Astrocyte (in vitro differentiated cells and primary cell): ENCODE results near the gene PDSS2. TPM values are rescaled to one million over a fixed set of nuclear protein-coding genes. Genes with fewer than 3 reads are reported as not detected.

Experiments
- DNase-seq: peaks from one replicate; pipeline ENCODE4 v3.0.0-alpha.2; 2010; ENCODE audit warnings: low read depth
- FAIRE-seq: peaks from 2 replicates; lab custom pipeline; 2011; peaks lifted over from hg19 to GRCh38; lab: Jason Lieb, UNC
- H2AFZ ChIP-seq: 2 replicates; pipeline ENCODE4 v1.6.0; 2012; ENCODE audit warnings: low read depth, low read length, inconsistent platforms
- H3K27ac ChIP-seq: 2 replicates; pipeline ENCODE4 v1.5.1; 2011; ENCODE audit warnings: low read depth, low read length, inconsistent platforms
- H3K27me3 ChIP-seq: 2 replicates; pipeline ENCODE4 v1.6.0; 2011; ENCODE audit warnings: low read length, inconsistent platforms; ENCODE audit not compliant: insufficient read depth
- H3K36me3 ChIP-seq: 2 replicates; pipeline ENCODE4 v1.5.1; 2011; ENCODE audit warnings: low read length, inconsistent platforms; ENCODE audit not compliant: insufficient read depth
- H3K4me1 ChIP-seq: 2 replicates; pipeline ENCODE4 v1.5.1; 2011; ENCODE audit warnings: low read length, inconsistent platforms; ENCODE audit not compliant: insufficient read depth
- H3K4me2 ChIP-seq: 2 replicates; pipeline ENCODE4 v1.6.0; 2012; ENCODE audit warnings: low read length, inconsistent platforms
- H3K4me3 ChIP-seq: 2 replicates; pipeline ENCODE4 v1.5.1; 2011; ENCODE audit warnings: low read depth, mild to moderate bottlenecking, low read length, inconsistent platforms; ENCODE audit not compliant: insufficient read depth
- H3K79me2 ChIP-seq: 2 replicates; pipeline ENCODE4 v1.6.0; 2012; ENCODE audit warnings: mild to moderate bottlenecking, low read length, inconsistent platforms; ENCODE audit not compliant: insufficient read depth
- H3K9ac ChIP-seq: 2 replicates; pipeline ENCODE4 v1.6.0; 2012; ENCODE audit warnings: mild to moderate bottlenecking, low read length, inconsistent platforms
- H3K9me3 ChIP-seq: 2 replicates; pipeline ENCODE4 v1.5.1; 2012; ENCODE audit warnings: low read depth, mild to moderate bottlenecking, low read length, inconsistent platforms; ENCODE audit not compliant: insufficient read depth
- H4K20me1 ChIP-seq: 2 replicates; pipeline ENCODE4 v1.6.0; 2012; ENCODE audit warnings: low read length, inconsistent platforms; ENCODE audit not compliant: insufficient read depth
- H3K27ac Mint-ChIP-seq: one replicate; pipeline ENCODE4 v1.8.0; 2021; ENCODE audit warnings: mild to moderate bottlenecking, mixed read lengths; ENCODE audit not compliant: unreplicated experiment
- H3K27me3 Mint-ChIP-seq: one replicate; pipeline ENCODE4 v1.8.0; 2021; ENCODE audit warnings: low read depth, mixed read lengths; ENCODE audit not compliant: unreplicated experiment
- H3K36me3 Mint-ChIP-seq: one replicate; pipeline ENCODE4 v1.8.0; 2021; ENCODE audit warnings: low read depth, mixed read lengths; ENCODE audit not compliant: unreplicated experiment
- H3K4me1 Mint-ChIP-seq: one replicate; pipeline ENCODE4 v1.8.0; 2021; ENCODE audit warnings: low read depth, mixed read lengths; ENCODE audit not compliant: unreplicated experiment
- H3K4me3 Mint-ChIP-seq: one replicate; pipeline ENCODE4 v1.8.0; 2021; ENCODE audit warnings: mild to moderate bottlenecking, moderate library complexity, mixed read lengths; ENCODE audit not compliant: unreplicated experiment
- H3K9me3 Mint-ChIP-seq: one replicate; pipeline ENCODE4 v1.8.0; 2021; ENCODE audit warnings: mild to moderate bottlenecking, mixed read lengths; ENCODE audit not compliant: unreplicated experiment
- CTCF ChIP-seq: IDR thresholded peaks from 2 replicates; pipeline ENCODE4 v1.5.1; 2011; ENCODE audit warnings: low read depth, mild to moderate bottlenecking, inconsistent platforms, low read length, moderate library complexity; ENCODE audit not compliant: insufficient read depth
- EZH2 ChIP-seq: IDR thresholded peaks from 2 replicates; pipeline ENCODE4 v1.6.1; 2012; ENCODE audit warnings: mild to moderate bottlenecking, low read length, inconsistent platforms; ENCODE audit not compliant: insufficient read depth
- total RNA-seq: library from RNA; stranded (reverse); gene quantifications from 2 replicates; pipeline ENCODE4 v1.2.1, GENCODE V29; 2021

PDSS2 gene
- total RNA-seq, 1 donor from 2014 or later: 7.7 TPM

GRCh38 chr6:107123501-107123900, 335.9 kb downstream of the PDSS2 start:
- Histone ChIP-seq H3K9me3 (no peaks in the 10 kb centered on the region), H3K36me3 (no peaks in the 10 kb centered on the region), H3K4me2 (no peak overlapping the region), H3K79me2 (no peaks in the 10 kb centered on the region), H3K27ac (no peak overlapping the region), H2AFZ (no peak overlapping the region), H3K4me1 (no peaks in the 10 kb centered on the region), H3K4me3 (no peak overlapping the region), H3K27me3 (no peaks in the 10 kb centered on the region), H4K20me1 (no peaks in the 10 kb centered on the region), H3K9ac (no peak overlapping the region)
- H3K4me3 Mint-ChIP-seq: no peak overlapping the region
- FAIRE-seq (no peak), DNase-seq (no peak)
- peaks cover 1% of the 10 kb centered on the region for H3K4me1 Mint-ChIP-seq
- H3K36me3 Mint-ChIP-seq: no peaks in the 10 kb centered on the region
- H3K27me3 Mint-ChIP-seq: no peaks in the 10 kb centered on the region
- H3K9me3 Mint-ChIP-seq: no peaks in the 10 kb centered on the region
- no peak overlapping the region for H3K27ac Mint-ChIP-seq
- TF ChIP-seq CTCF (no peak), EZH2 (no peak)

- FAIRE-seq: no peak
- Histone ChIP-seq H3K4me2 (no peak overlapping the region), H3K9ac (no peak overlapping the region), H3K4me3 (no peak overlapping the region), H3K27ac (no peak overlapping the region), H3K36me3 (no peaks in the 10 kb centered on the region), H4K20me1 (no peaks in the 10 kb centered on the region), H3K4me1 (no peaks in the 10 kb centered on the region), H3K27me3 (peaks cover 2% of the 10 kb centered on the region), H3K9me3 (no peaks in the 10 kb centered on the region), H3K79me2 (no peaks in the 10 kb centered on the region), H2AFZ (no peak overlapping the region)
- H3K36me3 Mint-ChIP-seq: no peaks in the 10 kb centered on the region
- H3K9me3 Mint-ChIP-seq: no peaks in the 10 kb centered on the region
- no peak for DNase-seq
- H3K4me3 Mint-ChIP-seq: no peak overlapping the region
- H3K4me1 Mint-ChIP-seq: no peaks in the 10 kb centered on the region
- TF ChIP-seq EZH2 (no peak), CTCF (no peak)
- no peak overlapping the region for H3K27ac Mint-ChIP-seq
- H3K27me3 Mint-ChIP-seq: no peaks in the 10 kb centered on the region
Measured at GRCh38 chr6:107122748-107123147, 336.6 kb downstream of the PDSS2 start.

- Mint-ChIP-seq H3K4me3 (no peak overlapping the region), H3K4me1 (no peaks in the 10 kb centered on the region), H3K36me3 (no peaks in the 10 kb centered on the region), H3K27me3 (peaks cover 2% of the 10 kb centered on the region), H3K9me3 (no peaks in the 10 kb centered on the region), H3K27ac (no peak overlapping the region)
- Histone ChIP-seq H3K9ac (no peak overlapping the region), H2AFZ (no peak overlapping the region), H3K4me1 (no peaks in the 10 kb centered on the region), H3K4me2 (no peak overlapping the region), H3K79me2 (no peaks in the 10 kb centered on the region), H3K27me3 (peaks cover 2% of the 10 kb centered on the region), H4K20me1 (no peaks in the 10 kb centered on the region), H3K27ac (no peak overlapping the region), H3K9me3 (no peaks in the 10 kb centered on the region), H3K36me3 (no peaks in the 10 kb centered on the region), H3K4me3 (no peak overlapping the region)
- no peak for FAIRE-seq
- no peak for DNase-seq
- TF ChIP-seq CTCF (no peak), EZH2 (no peak)
Measured at GRCh38 chr6:107121964-107122495, 337.3 kb downstream of the PDSS2 start.
